Measurements from ENCODE around the gene WDSUB1. TPM values are rescaled to one million over a fixed set of nuclear protein-coding genes. Genes with fewer than 3 reads are reported as not detected.

The WDSUB1 gene
- total RNA-seq, 1 donor from 2014 or later = not detected

DNA sequence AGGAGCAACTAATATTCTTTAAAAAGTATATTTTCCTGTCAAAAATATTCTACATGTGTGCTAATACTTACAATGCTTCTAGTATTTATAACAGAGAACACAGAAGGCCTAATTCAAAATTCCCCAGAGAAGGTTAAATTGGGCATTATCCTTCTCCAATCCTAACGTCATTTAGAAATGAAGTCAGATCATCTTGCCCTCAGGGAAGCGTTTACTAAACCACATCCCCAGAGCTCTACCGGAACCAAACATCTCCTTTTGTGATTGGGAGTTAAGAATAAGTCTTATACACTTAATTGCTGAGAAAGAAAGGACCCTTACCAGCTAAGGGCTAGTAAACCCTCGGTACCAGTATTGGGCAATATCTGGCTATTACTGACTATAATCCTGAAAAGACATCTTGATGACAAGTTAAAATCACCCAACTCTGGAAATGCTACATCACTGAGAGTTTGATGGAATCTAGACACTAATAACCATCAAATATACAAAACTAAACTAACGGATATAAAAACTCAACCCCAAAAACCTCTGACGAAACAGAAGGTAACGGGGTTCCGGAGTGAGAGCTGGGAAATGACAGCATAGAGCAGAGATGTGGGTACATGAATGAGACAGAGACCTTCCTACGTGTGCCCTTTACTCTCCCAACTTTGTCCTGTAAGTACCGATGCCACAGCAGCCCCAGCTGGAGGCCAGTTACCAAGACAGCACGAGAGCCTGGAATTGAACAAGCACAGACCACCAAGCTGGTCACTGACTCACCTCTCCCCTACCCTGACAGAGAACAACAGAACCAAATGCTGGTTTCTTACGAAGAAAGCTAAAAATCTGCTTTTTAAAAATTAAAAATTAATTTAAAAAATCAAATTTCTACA lies 35.0 kb downstream of the WDSUB1 start:
- intact Hi-C loops (cut with DNase I) = no loop called here
- TF ChIP-seq, protein P1, sequence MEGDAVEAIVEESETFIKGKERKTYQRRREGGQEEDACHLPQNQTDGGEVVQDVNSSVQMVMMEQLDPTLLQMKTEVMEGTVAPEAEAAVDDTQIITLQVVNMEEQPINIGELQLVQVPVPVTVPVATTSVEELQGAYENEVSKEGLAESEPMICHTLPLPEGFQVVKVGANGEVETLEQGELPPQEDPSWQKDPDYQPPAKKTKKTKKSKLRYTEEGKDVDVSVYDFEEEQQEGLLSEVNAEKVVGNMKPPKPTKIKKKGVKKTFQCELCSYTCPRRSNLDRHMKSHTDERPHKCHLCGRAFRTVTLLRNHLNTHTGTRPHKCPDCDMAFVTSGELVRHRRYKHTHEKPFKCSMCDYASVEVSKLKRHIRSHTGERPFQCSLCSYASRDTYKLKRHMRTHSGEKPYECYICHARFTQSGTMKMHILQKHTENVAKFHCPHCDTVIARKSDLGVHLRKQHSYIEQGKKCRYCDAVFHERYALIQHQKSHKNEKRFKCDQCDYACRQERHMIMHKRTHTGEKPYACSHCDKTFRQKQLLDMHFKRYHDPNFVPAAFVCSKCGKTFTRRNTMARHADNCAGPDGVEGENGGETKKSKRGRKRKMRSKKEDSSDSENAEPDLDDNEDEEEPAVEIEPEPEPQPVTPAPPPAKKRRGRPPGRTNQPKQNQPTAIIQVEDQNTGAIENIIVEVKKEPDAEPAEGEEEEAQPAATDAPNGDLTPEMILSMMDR (IDR thresholded peaks at IDR 0.05) = no peak
- Histone ChIP-seq H3K36me3 (peaks cover 7 to 18% of the 10 kb centered on the region in 2 donors), H3K4me1 (no peaks in the 10 kb centered on the region), H3K27me3 (no peaks in the 10 kb centered on the region), H3K27ac (peak overlapping the region; percentile 74 to 82), H3K4me3 (no peak overlapping the region), H3K9me3 (peaks cover 0 to 8% of the 10 kb centered on the region in 2 donors)
- no peak for DNase-seq (ENCODE audit: low spot score in 2 of 2)

DNA sequence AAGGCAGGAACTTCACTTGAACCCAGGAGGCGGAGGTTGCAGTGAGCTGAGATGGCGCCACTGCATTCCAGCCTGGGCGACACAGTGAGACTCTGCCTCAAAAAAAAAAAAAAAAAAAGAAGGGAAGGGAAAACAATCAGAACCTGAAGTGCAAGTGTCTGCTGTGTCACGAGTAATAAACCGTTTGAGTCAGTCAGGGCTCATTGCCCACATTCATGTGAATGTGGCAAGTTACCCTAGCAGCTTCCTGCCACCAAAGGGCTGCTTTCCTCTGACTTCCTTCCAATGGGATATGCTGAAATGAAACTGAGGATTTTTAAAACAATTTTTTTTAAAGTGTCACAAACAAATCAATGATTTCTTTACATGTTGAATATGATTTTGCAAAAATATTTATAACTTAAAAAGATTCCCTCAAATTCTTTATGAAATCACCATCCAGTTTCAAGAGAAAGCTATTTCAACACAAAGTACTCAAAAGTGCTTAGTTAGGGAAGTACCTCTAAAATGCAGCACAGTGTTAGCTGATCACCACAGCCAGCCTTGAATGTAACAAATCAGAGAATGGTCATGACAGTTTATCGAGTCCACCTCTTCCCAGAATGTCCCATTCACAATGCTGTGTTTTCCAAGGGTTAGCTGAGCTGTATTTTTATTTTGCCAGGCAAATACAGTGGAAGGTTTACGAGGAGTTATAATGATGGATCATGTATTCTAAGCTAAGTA lies 36.4 kb downstream of the WDSUB1 start:
- DNase-seq (ENCODE audit: low spot score in 2 of 2) = peak; percentile 33 to 86
- no peaks in the 10 kb centered on the region for H3K27me3 ChIP-seq
- TF ChIP-seq, protein P1 (IDR thresholded peaks at IDR 0.05) = no peak
- H3K4me3 ChIP-seq = peak overlapping the region in 1 of 2 donors; percentile 18
- H3K9me3 ChIP-seq = peaks cover 0 to 11% of the 10 kb centered on the region in 2 donors
- H3K4me1 ChIP-seq = no peaks in the 10 kb centered on the region
- intact Hi-C loops (cut with DNase I) = loop anchor here (1.0 kb wide), 1 partner anchor 36 kb away; the partner anchor contains the start of gene WDSUB1
- peaks cover 6 to 24% of the 10 kb centered on the region in 2 donors for H3K36me3 ChIP-seq
- H3K27ac ChIP-seq = peak overlapping the region; percentile 74 to 82

DNA sequence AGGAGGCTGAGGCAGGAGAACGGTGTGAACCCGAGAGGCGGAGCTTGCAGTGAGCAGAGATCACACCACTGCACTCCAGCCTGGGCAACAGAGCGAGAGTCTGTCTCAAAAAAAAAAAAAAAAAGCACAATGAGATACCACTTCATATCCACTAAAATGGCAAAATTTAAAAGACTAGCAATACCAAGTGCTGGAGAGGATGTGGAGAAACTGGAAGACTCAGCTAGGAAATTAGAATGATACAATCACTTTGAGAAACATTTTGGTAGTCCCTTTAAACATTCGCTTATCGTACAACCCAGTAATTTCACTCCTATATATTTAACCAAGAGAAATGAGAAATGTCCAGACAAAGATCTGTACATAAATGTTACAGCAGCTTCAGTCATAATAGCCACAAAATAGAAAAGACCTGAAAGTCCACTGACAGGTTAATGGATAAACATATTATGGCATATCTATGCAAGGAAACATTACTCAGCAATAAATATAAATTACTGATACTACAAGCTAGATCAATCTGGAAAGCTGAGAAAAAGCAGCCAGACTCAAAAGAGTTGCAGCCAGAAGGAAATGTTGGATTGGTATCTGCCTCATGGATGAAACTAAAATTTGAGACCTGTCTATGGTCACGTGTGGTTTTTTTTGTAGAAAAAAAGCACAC lies 40.0 kb downstream of the WDSUB1 start:
- Histone ChIP-seq H3K9me3 (peaks cover 0 to 12% of the 10 kb centered on the region in 2 donors), H3K27me3 (no peaks in the 10 kb centered on the region), H3K4me1 (no peaks in the 10 kb centered on the region), H3K36me3 (peaks cover 6 to 50% of the 10 kb centered on the region in 2 donors), H3K27ac (no peak overlapping the region), H3K4me3 (no peak overlapping the region)
- intact Hi-C loops (cut with DNase I) = no loop called here
- TF ChIP-seq, protein P1 (IDR thresholded peaks at IDR 0.05) = no peak
- no peak for DNase-seq (ENCODE audit: low spot score in 2 of 2)

DNA sequence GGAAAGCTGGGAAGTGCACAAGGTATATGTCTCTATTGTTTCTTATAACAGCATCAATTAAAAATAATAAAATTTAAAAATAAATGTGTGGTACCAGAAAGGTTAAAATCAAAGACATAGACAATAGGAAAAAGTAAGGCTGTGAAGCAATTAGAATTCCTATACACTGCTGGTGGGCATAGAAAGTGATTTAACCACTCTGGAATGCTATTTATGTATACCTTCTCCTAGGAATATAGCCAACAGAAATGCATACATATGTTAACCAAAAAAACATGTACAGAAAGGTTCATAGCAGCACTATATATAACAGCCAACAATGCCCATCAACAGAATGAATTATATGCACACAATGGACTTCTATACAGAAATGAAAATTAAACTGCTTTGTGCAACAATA lies 43.0 kb downstream of the WDSUB1 start:
- H3K27me3 ChIP-seq = no peaks in the 10 kb centered on the region
- no peak overlapping the region for H3K27ac ChIP-seq
- TF ChIP-seq, protein P1 (IDR thresholded peaks at IDR 0.05) = no peak
- peaks cover 0 to 12% of the 10 kb centered on the region in 2 donors for H3K9me3 ChIP-seq
- DNase-seq (ENCODE audit: low spot score in 2 of 2) = no peak
- peaks cover 22 to 78% of the 10 kb centered on the region in 2 donors for H3K36me3 ChIP-seq
- intact Hi-C loops (cut with DNase I) = no loop called here
- H3K4me1 ChIP-seq = no peaks in the 10 kb centered on the region
- no peak overlapping the region for H3K4me3 ChIP-seq

DNA sequence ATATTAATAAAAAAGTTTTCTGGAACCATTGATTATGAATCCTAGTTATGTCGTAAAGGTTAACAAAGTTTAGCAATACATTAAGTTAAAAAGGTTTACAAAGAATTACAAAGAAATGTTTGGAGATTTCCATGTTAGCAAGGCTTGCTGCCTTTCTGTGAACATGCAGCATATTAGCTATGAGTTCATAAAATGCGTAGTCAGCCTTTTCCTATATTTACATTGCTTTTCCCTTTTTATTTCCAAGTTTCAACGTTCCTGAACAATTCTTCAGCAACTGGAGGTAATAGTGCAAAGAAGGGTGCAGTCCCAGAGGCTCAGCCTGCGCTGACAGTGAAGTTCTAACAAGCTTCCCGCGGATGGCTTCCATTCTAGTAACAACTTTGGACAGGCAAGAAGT lies 51.6 kb downstream of the WDSUB1 start:
- peaks cover 38 to 60% of the 10 kb centered on the region in 2 donors for H3K36me3 ChIP-seq
- DNase-seq (ENCODE audit: low spot score in 2 of 2) = no peak
- H3K27me3 ChIP-seq = no peaks in the 10 kb centered on the region
- intact Hi-C loops (cut with DNase I) = no loop called here
- TF ChIP-seq, protein P1 (IDR thresholded peaks at IDR 0.05) = no peak
- no peaks in the 10 kb centered on the region for H3K9me3 ChIP-seq
- H3K4me1 ChIP-seq = no peaks in the 10 kb centered on the region
- no peak overlapping the region for H3K4me3 ChIP-seq
- H3K27ac ChIP-seq = no peak overlapping the region

Measured in ascending aorta (tissue), 2 donors.